ENCODE measurements around the gene FHIT.

DNA sequence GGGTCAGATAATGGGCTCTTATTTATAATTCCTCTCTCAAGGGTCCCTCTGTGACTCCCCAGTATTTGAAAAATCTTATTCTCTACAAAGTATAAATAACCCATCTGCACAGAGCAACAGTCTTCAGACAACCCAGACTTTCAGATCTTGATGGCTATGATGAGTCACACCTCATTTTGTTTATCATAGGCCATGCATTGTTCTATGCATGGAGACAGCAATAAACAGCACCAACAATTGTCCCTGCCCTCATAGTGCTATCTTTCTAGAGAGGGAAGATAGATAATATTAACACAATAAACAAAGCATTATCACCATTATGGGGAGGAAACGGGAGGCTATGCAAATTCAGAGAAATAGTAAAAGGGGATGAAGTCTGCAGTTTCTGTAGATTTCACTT, 13.4 kb downstream of the FHIT start:
- TF ChIP-seq, protein P1, sequence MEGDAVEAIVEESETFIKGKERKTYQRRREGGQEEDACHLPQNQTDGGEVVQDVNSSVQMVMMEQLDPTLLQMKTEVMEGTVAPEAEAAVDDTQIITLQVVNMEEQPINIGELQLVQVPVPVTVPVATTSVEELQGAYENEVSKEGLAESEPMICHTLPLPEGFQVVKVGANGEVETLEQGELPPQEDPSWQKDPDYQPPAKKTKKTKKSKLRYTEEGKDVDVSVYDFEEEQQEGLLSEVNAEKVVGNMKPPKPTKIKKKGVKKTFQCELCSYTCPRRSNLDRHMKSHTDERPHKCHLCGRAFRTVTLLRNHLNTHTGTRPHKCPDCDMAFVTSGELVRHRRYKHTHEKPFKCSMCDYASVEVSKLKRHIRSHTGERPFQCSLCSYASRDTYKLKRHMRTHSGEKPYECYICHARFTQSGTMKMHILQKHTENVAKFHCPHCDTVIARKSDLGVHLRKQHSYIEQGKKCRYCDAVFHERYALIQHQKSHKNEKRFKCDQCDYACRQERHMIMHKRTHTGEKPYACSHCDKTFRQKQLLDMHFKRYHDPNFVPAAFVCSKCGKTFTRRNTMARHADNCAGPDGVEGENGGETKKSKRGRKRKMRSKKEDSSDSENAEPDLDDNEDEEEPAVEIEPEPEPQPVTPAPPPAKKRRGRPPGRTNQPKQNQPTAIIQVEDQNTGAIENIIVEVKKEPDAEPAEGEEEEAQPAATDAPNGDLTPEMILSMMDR (IDR thresholded peaks at IDR 0.05; ENCODE audit: poor library complexity) = no peak
- TF ChIP-seq EZH2phosphoT487 (IDR thresholded peaks at IDR 0.05; ENCODE audit: low read depth, severe bottlenecking, unreplicated experiment) (no peak), EZH2 (IDR thresholded peaks at IDR 0.05; ENCODE audit: borderline replicate concordance) (no peak)

Data from hepatocyte (in vitro differentiated cells).